Mesothelial cell of epicardium (in vitro differentiated cells): ENCODE results near the gene SPRY4. TPM values are rescaled to one million over a fixed set of nuclear protein-coding genes. Genes with fewer than 3 reads are reported as not detected.
"Not testable (repeated sequence)": the region's sequence is repeated elsewhere in the genome, so short reads cannot be mapped to it uniquely, and the experiment has no call there.

Experiments used
- DNase-seq, 2 experiments: peaks; one replicate each; pipeline ENCODE4 v3.0.0; 2021; ENCODE audit warnings: low spot score in 2 of 2; ENCODE audit not compliant: unreplicated experiment in 2 of 2
- H3K27ac Mint-ChIP-seq: 2 replicates; pipeline ENCODE4 v1.8.0; 2021; ENCODE audit warnings: mixed read lengths
- H3K27me3 Mint-ChIP-seq: 2 replicates; pipeline ENCODE4 v1.8.0; 2021; ENCODE audit warnings: low read depth, mixed read lengths
- H3K36me3 Mint-ChIP-seq: 2 replicates; pipeline ENCODE4 v1.8.0; 2021; ENCODE audit warnings: mixed read lengths
- H3K4me1 Mint-ChIP-seq: 2 replicates; pipeline ENCODE4 v1.8.0; 2021; ENCODE audit warnings: mixed read lengths
- H3K4me3 Mint-ChIP-seq: 2 replicates; pipeline ENCODE4 v1.8.0; 2021; ENCODE audit warnings: mild to moderate bottlenecking, moderate library complexity, mixed read lengths
- H3K9me3 Mint-ChIP-seq: 2 replicates; pipeline ENCODE4 v1.8.0; 2021; ENCODE audit warnings: mixed read lengths
- total RNA-seq: library from RNA; stranded (reverse); gene quantifications from 3 replicates; pipeline ENCODE4 v1.2.1, GENCODE V29; 2021
- TF ChIP-seq, protein P1 (sequence below): fragments of 200-600 bp; sonication (generic); IDR thresholded peaks from one replicate; pipeline ENCODE4 v1.5.0; 2021; ENCODE audit warnings: antibody characterized with exemption; ENCODE audit not compliant: unreplicated experiment

The SPRY4 gene
- total RNA-seq, 1 donor from 2014 or later: 21.5 TPM

DNA sequence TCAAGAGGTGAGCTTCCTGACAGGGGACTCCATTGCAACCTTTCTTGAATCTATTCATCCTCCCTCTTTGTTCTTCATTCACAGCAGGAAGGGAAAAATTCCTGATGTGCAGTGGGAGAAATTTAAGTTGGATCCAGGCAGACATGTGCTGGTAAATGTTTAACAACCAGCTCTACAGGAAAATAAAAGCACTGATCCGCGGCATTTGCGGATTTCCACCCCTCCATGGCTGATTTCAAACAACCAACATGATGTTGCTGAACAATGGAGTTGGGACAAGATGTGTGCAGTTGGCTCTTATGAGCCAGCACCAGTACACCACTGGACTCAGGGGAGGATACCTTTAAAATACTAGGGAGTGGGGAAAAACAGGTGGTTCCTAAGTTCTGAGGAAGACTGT, 47.0 kb downstream of the SPRY4 start:
- H3K36me3 Mint-ChIP-seq: no peaks in the 10 kb centered on the region
- H3K4me3 Mint-ChIP-seq: no peak overlapping the region
- no peaks in the 10 kb centered on the region for H3K9me3 Mint-ChIP-seq
- H3K4me1 Mint-ChIP-seq: peaks cover 26% of the 10 kb centered on the region
- no peaks in the 10 kb centered on the region for H3K27me3 Mint-ChIP-seq
- no peak overlapping the region for H3K27ac Mint-ChIP-seq
- DNase-seq: no peak
- TF ChIP-seq, protein P1, sequence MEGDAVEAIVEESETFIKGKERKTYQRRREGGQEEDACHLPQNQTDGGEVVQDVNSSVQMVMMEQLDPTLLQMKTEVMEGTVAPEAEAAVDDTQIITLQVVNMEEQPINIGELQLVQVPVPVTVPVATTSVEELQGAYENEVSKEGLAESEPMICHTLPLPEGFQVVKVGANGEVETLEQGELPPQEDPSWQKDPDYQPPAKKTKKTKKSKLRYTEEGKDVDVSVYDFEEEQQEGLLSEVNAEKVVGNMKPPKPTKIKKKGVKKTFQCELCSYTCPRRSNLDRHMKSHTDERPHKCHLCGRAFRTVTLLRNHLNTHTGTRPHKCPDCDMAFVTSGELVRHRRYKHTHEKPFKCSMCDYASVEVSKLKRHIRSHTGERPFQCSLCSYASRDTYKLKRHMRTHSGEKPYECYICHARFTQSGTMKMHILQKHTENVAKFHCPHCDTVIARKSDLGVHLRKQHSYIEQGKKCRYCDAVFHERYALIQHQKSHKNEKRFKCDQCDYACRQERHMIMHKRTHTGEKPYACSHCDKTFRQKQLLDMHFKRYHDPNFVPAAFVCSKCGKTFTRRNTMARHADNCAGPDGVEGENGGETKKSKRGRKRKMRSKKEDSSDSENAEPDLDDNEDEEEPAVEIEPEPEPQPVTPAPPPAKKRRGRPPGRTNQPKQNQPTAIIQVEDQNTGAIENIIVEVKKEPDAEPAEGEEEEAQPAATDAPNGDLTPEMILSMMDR: no peak

DNA sequence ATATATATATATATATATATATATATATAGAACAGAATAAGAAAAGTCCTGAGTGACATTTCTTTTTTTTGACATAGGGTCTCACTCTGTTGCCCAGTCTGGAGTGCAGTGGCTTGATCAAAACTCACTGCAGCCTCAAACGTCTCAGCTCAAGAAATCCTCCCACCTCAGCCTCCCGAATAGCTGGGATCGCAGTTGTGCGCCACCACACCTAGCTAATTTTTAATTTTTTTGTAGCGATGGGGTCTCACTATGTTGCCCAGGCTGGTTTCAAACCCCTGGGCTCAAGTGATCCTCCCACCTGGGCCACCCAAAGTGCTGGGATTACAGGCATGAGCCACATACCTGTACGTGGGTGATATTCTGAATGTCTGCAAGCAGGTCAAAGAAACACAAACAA, 48.3 kb downstream of the SPRY4 start:
- TF ChIP-seq, protein P1: no peak
- no peaks in the 10 kb centered on the region for H3K27me3 Mint-ChIP-seq
- no peak for DNase-seq
- H3K4me3 Mint-ChIP-seq: no peak overlapping the region
- H3K9me3 Mint-ChIP-seq: no peaks in the 10 kb centered on the region
- H3K36me3 Mint-ChIP-seq: no peaks in the 10 kb centered on the region
- peaks cover 24% of the 10 kb centered on the region for H3K4me1 Mint-ChIP-seq
- no peak overlapping the region for H3K27ac Mint-ChIP-seq

- Mint-ChIP-seq H3K9me3 (no peaks in the 10 kb centered on the region), H3K4me3 (no peak overlapping the region), H3K27me3 (no peaks in the 10 kb centered on the region), H3K4me1 (peaks cover 15% of the 10 kb centered on the region), H3K27ac (no peak overlapping the region), H3K36me3 (no peaks in the 10 kb centered on the region)
- DNase-seq: no peak
- TF ChIP-seq, protein P1: no peak
Measured at GRCh38 chr5:142275496-142275895, 49.3 kb downstream of the SPRY4 start.

DNA sequence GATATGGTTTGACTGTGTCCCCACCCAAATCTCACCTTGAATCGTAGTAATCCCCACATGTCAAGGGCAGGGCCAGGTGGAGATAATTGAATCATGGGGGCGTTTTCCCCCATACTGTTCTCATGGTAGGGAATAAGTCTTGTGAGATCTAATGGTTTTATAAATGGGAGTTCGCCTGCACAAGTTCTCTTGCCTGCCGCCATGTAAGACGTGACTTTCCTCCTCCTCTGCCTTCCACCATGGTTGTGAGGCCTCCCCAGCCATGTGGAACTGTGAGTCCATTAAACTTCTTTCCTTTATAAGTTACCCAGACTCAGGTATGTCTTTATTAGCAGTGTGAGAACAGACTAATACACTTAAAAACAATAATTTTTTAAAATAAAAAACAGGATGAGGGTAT, 52.2 kb downstream of the SPRY4 start:
- H3K9me3 Mint-ChIP-seq, H3K4me1 Mint-ChIP-seq, H3K4me3 Mint-ChIP-seq, H3K36me3 Mint-ChIP-seq, H3K27me3 Mint-ChIP-seq, H3K27ac Mint-ChIP-seq, DNase-seq: not testable (repeated sequence)

DNA sequence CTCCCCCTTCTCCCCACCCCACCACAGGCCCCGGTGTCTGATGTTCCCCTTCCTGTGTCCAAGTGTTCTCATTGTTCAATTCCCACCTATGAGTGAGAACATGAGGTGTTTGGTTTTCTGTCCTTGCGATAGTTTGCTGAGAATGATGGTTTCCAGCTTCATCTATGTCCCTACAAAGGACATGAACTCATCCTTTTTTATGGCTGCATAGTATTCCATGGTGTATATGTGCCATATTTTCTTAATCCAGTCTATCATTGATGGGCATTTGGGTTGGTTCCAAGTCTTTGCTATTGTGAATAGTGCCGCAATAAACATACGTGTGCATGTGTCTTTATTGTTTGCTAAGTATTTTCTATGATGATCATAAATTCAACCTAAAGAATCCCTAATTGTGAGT, 60.7 kb downstream of the SPRY4 start:
- not testable (repeated sequence) for H3K36me3 Mint-ChIP-seq, H3K9me3 Mint-ChIP-seq, DNase-seq, H3K27me3 Mint-ChIP-seq, H3K4me3 Mint-ChIP-seq, H3K4me1 Mint-ChIP-seq, H3K27ac Mint-ChIP-seq

DNA sequence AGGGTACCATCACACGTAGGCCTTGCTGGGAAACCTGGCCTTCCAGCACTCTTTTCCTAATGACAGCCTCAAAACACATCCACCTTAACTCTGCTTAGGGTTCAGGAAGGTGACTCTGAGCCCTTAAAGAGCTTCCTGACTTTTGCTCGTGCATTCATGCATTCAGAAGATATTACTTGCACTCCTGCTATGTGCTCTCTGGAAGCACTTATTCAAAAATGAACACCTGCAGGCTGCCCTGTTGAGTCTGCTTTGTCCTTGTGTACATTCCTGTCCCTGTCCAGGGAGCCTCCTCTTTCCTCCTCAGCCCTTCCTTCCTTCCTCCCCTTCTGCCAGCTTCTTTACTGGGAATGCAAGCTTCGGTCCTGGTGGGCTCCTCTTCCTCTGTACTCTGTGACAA, 61.5 kb downstream of the SPRY4 start:
- no peak overlapping the region for H3K27ac Mint-ChIP-seq

DNA sequence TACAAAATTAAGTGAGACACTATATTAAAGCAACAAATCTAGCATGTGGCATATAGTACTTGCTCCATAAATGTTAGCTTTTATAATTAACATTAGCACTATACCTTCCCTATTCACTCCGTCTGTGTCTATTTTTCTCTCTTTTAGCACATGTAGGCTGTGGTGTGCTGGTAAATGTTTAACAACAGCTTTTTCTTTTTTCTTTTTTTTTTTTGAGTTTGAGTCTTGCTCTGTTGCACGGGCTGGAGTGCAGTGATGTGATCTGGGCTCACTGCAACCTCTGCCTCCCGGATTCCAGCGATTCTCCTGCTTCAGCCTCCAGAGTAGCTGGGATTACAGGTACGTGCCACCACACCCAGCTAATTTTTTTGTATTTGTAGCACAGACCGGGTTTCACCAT, 62.1 kb downstream of the SPRY4 start:
- peaks cover 9% of the 10 kb centered on the region for H3K9me3 Mint-ChIP-seq

More for the DNA sequence above, 61.5 kb downstream of the SPRY4 start:
- Mint-ChIP-seq H3K4me3 (no peak overlapping the region), H3K4me1 (no peaks in the 10 kb centered on the region), H3K9me3 (peaks cover 9% of the 10 kb centered on the region), H3K36me3 (no peaks in the 10 kb centered on the region), H3K27me3 (no peaks in the 10 kb centered on the region)
- DNase-seq: no peak
- TF ChIP-seq, protein P1: no peak

More for the DNA sequence above, 62.1 kb downstream of the SPRY4 start:
- Mint-ChIP-seq H3K4me3 (no peak overlapping the region), H3K4me1 (no peaks in the 10 kb centered on the region), H3K36me3 (no peaks in the 10 kb centered on the region), H3K27ac (no peak overlapping the region), H3K27me3 (no peaks in the 10 kb centered on the region)
- TF ChIP-seq, protein P1: no peak
- no peak for DNase-seq
